Neural progenitor cell (in vitro differentiated cells): ENCODE data around the gene ZBED4. TPM values are rescaled to one million over a fixed set of nuclear protein-coding genes. Genes with fewer than 3 reads are reported as not detected.
A peak's percentile ranks its signal among the peaks of the same experiment; 100 is the strongest.

ENCODE experiments used
- DNase-seq: peaks from one replicate; pipeline ENCODE4 v3.0.0-alpha.2; 2016; ENCODE audit warnings: low spot score
- H2AFZ ChIP-seq: fragments of 200-600 bp; sonication (generic); replicated peaks from 2 replicates; pipeline ENCODE4 v1.6.1; 2016; ENCODE audit warnings: antibody characterized with exemption
- H3F3A ChIP-seq: fragments of 200-600 bp; sonication (generic); 2 replicates; pipeline ENCODE4 v1.6.1; 2016; ENCODE audit warnings: antibody characterized with exemption, low read depth
- H3K27ac ChIP-seq: fragments of 200-600 bp; sonication (generic); 2 replicates; pipeline ENCODE4 v1.5.1; 2016; ENCODE audit warnings: mild to moderate bottlenecking
- H3K27me3 ChIP-seq: fragments of 200-600 bp; sonication (generic); 2 replicates; pipeline ENCODE4 v1.6.1; 2016; ENCODE audit warnings: mild to moderate bottlenecking, moderate library complexity
- H3K36me3 ChIP-seq: fragments of 200-600 bp; sonication (generic); 2 replicates; pipeline ENCODE4 v1.5.1; 2016
- H3K4me1 ChIP-seq: fragments of 200-600 bp; sonication (generic); 2 replicates; pipeline ENCODE4 v1.6.1; 2016; ENCODE audit warnings: mixed run types
- H3K4me2 ChIP-seq: fragments of 200-600 bp; sonication (generic); 2 replicates; pipeline ENCODE4 v1.6.1; 2016
- H3K4me3 ChIP-seq: fragments of 200-600 bp; sonication (generic); 2 replicates; pipeline ENCODE4 v1.5.1; 2016
- H3K79me2 ChIP-seq: fragments of 200-600 bp; sonication (generic); 2 replicates; pipeline ENCODE4 v1.6.1; 2016; ENCODE audit warnings: low read depth
- H3K9ac ChIP-seq: fragments of 200-600 bp; sonication (generic); 2 replicates; pipeline ENCODE4 v1.6.1; 2016
- H3K9me3 ChIP-seq: fragments of 200-600 bp; sonication (generic); 2 replicates; pipeline ENCODE4 v1.5.1; 2016; ENCODE audit warnings: low read depth
- H4K20me1 ChIP-seq: fragments of 200-600 bp; sonication (generic); 2 replicates; pipeline ENCODE4 v1.6.1; 2016; ENCODE audit warnings: low read depth
- H3K27ac Mint-ChIP-seq: 3 replicates; pipeline ENCODE4 v1.8.0; 2021; ENCODE audit warnings: mixed read lengths
- H3K27me3 Mint-ChIP-seq: 2 replicates; pipeline ENCODE4 v1.8.0; 2022; ENCODE audit warnings: low read depth, mild to moderate bottlenecking, inconsistent platforms, moderate library complexity, mixed read lengths; ENCODE audit not compliant: insufficient read depth
- H3K36me3 Mint-ChIP-seq: 3 replicates; pipeline ENCODE4 v1.8.0; 2021; ENCODE audit warnings: mixed read lengths
- H3K4me1 Mint-ChIP-seq: 3 replicates; pipeline ENCODE4 v1.8.0; 2021; ENCODE audit warnings: mixed read lengths
- H3K4me3 Mint-ChIP-seq: 3 replicates; pipeline ENCODE4 v1.8.0; 2021; ENCODE audit warnings: mild to moderate bottlenecking, moderate library complexity, mixed read lengths
- H3K9me3 Mint-ChIP-seq: 3 replicates; pipeline ENCODE4 v1.8.0; 2020; ENCODE audit warnings: mixed read lengths
- CTCF ChIP-seq: fragments of 200-600 bp; sonication (generic); IDR thresholded peaks from 2 replicates; pipeline ENCODE4 v1.5.1; 2017; ENCODE audit warnings: antibody characterized with exemption, mild to moderate bottlenecking
- EZH2 ChIP-seq: fragments of 200-600 bp; sonication (generic); IDR thresholded peaks from 2 replicates; pipeline ENCODE4 v1.6.1; 2017; ENCODE audit warnings: antibody characterized with exemption, mild to moderate bottlenecking, moderate library complexity
- EZH2phosphoT487 ChIP-seq: fragments of 200-600 bp; sonication (generic); IDR thresholded peaks from 2 replicates; pipeline ENCODE4 v1.6.1; 2017; ENCODE audit warnings: antibody characterized with exemption
- total RNA-seq: library from RNA; depleted of rRNA; stranded (reverse); fragments of >200 nt; gene quantifications from 2 replicates; pipeline ENCODE4 v1.2.3, GENCODE V29; 2015; ENCODE audit warnings: low replicate concordance

ZBED4 gene
- total RNA-seq, 1 donor from 2014 or later, result 23.1 TPM

- H3K4me1 ChIP-seq, result no peaks in the 10 kb centered on the region
- peaks cover under 1% of the 10 kb centered on the region for H3K27me3 Mint-ChIP-seq
- H3K27ac Mint-ChIP-seq, result no peak overlapping the region
These were observed 40.8 kb downstream of the ZBED4 start for GRCh38 chr22:49894322-49895054.

DNA sequence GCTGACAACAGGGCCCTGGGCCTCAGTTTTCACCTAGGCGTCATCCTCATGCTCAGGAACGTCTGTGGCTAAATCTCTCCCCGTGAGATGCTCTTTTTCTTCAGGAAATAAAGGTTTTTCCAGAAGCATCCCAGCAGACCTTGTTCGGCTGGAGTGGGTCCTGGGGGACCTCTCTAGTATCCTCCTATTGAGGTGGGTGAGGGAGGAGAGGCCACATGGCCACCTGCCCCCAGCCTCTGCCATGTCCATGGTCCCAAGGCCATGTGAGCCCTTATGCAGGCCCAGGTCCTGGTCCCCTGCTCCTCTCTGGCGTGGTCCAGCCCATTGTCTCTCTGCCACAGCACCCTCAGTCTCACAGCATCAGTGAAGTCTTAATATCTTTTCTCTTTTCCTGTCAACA, 42.6 kb downstream of the ZBED4 start:
- no peaks in the 10 kb centered on the region for H3K79me2 ChIP-seq
- no peak overlapping the region for H2AFZ ChIP-seq
- H3F3A ChIP-seq, result peaks cover 3% of the 10 kb centered on the region
- no peaks in the 10 kb centered on the region for H3K4me1 ChIP-seq
- H3K4me3 Mint-ChIP-seq, result no peak overlapping the region
- no peak for TF ChIP-seq EZH2phosphoT487
- TF ChIP-seq EZH2, result no peak
- no peak for TF ChIP-seq CTCF
- no peak overlapping the region for H3K27ac ChIP-seq
- no peak overlapping the region for H3K9ac ChIP-seq
- peaks cover 16% of the 10 kb centered on the region for H3K9me3 Mint-ChIP-seq
- no peak overlapping the region for H3K4me3 ChIP-seq
- no peaks in the 10 kb centered on the region for H3K9me3 ChIP-seq
- no peak overlapping the region for H3K4me2 ChIP-seq
- peak overlapping the region; percentile 57 for H3K27ac Mint-ChIP-seq
- no peaks in the 10 kb centered on the region for H4K20me1 ChIP-seq
- H3K27me3 ChIP-seq, result no peaks in the 10 kb centered on the region
- H3K36me3 ChIP-seq, result peaks cover 4% of the 10 kb centered on the region
- peaks cover 4% of the 10 kb centered on the region for H3K4me1 Mint-ChIP-seq
- H3K27me3 Mint-ChIP-seq, result no peaks in the 10 kb centered on the region
- peaks cover 60% of the 10 kb centered on the region for H3K36me3 Mint-ChIP-seq
- DNase-seq, result no peak

More at GRCh38 chr22:49894322-49895054, 40.8 kb downstream of the ZBED4 start:
- H3F3A ChIP-seq, result no peaks in the 10 kb centered on the region
- no peaks in the 10 kb centered on the region for H3K27me3 ChIP-seq
- H3K79me2 ChIP-seq, result peaks cover 3% of the 10 kb centered on the region
- no peaks in the 10 kb centered on the region for H4K20me1 ChIP-seq
- no peak for DNase-seq
- H3K4me2 ChIP-seq, result no peak overlapping the region
- Mint-ChIP-seq H3K4me1 (no peaks in the 10 kb centered on the region), H3K4me3 (no peak overlapping the region), H3K36me3 (peaks cover 70% of the 10 kb centered on the region), H3K9me3 (peaks cover 25% of the 10 kb centered on the region)
- no peak overlapping the region for H3K9ac ChIP-seq
- H3K36me3 ChIP-seq, result peaks cover 8% of the 10 kb centered on the region
- no peak overlapping the region for H3K4me3 ChIP-seq
- no peak overlapping the region for H3K27ac ChIP-seq
- H2AFZ ChIP-seq, result no peak overlapping the region
- TF ChIP-seq EZH2phosphoT487 (no peak), EZH2 (no peak), CTCF (no peak)
- H3K9me3 ChIP-seq, result peaks cover 4% of the 10 kb centered on the region

GRCh38 chr22:49897015-49897684, 43.5 kb downstream of the ZBED4 start:
- no peak overlapping the region for H3K4me3 Mint-ChIP-seq
- no peak for TF ChIP-seq EZH2
- no peak for TF ChIP-seq EZH2phosphoT487
- no peak for TF ChIP-seq CTCF
- no peaks in the 10 kb centered on the region for H3K4me1 ChIP-seq
- H3K79me2 ChIP-seq, result no peaks in the 10 kb centered on the region
- peaks cover 62% of the 10 kb centered on the region for H3K36me3 Mint-ChIP-seq
- H3K9me3 ChIP-seq, result no peaks in the 10 kb centered on the region
- no peak overlapping the region for H3K4me3 ChIP-seq
- no peak overlapping the region for H2AFZ ChIP-seq
- DNase-seq, result no peak
- no peak overlapping the region for H3K4me2 ChIP-seq
- H3K27me3 ChIP-seq, result no peaks in the 10 kb centered on the region
- H3K9ac ChIP-seq, result no peak overlapping the region
- no peak overlapping the region for H3K27ac ChIP-seq
- no peaks in the 10 kb centered on the region for H4K20me1 ChIP-seq
- H3K27me3 Mint-ChIP-seq, result peaks cover 3% of the 10 kb centered on the region
- no peak overlapping the region for H3K27ac Mint-ChIP-seq
- peaks cover 13% of the 10 kb centered on the region for H3F3A ChIP-seq
- H3K36me3 ChIP-seq, result no peaks in the 10 kb centered on the region
- H3K9me3 Mint-ChIP-seq, result peaks cover 9% of the 10 kb centered on the region
- peaks cover 4% of the 10 kb centered on the region for H3K4me1 Mint-ChIP-seq
